GM23338 (cell line): ENCODE results near the gene TIMMDC1. TPM values are rescaled to one million over a fixed set of nuclear protein-coding genes. Genes with fewer than 3 reads are reported as not detected.

Experiments used
- ATAC-seq: fragments of 200-7000 bp; cut with Tn5 transposase; 3 replicates; pipeline ENCODE4 v1.9.1; 2020
- DNase-seq: peaks from one replicate; pipeline ENCODE4 v3.0.0-alpha.2; 2015; ENCODE audit warnings: low spot score
- H2AFZ ChIP-seq: fragments of 200-600 bp; sonication (generic); 2 replicates; pipeline ENCODE4 v1.8.0; 2016; ENCODE audit warnings: antibody characterized with exemption, mild to moderate bottlenecking, moderate library complexity
- H3F3A ChIP-seq: fragments of 200-600 bp; sonication (generic); replicated peaks from 2 replicates; pipeline ENCODE4 v1.8.0; 2017; ENCODE audit warnings: antibody characterized with exemption, mixed run types, low read depth
- H3K27ac ChIP-seq: fragments of 200-600 bp; sonication (generic); 2 replicates; pipeline ENCODE4 v1.6.1; 2016; ENCODE audit warnings: low read depth
- H3K27me3 ChIP-seq: fragments of 200-600 bp; sonication (generic); 2 replicates; pipeline ENCODE4 v1.8.0; 2016; ENCODE audit warnings: mild to moderate bottlenecking, mixed run types, moderate library complexity; ENCODE audit not compliant: insufficient read depth
- H3K36me3 ChIP-seq: fragments of 200-600 bp; sonication (generic); 2 replicates; pipeline ENCODE4 v1.8.0; 2016; ENCODE audit warnings: mild to moderate bottlenecking; ENCODE audit not compliant: insufficient read depth
- H3K4me1 ChIP-seq: fragments of 200-600 bp; sonication (generic); 2 replicates; pipeline ENCODE4 v1.8.0; 2016; ENCODE audit warnings: mild to moderate bottlenecking, moderate library complexity; ENCODE audit not compliant: insufficient read depth
- H3K4me2 ChIP-seq: fragments of 200-600 bp; sonication (generic); 2 replicates; pipeline ENCODE4 v1.7.1; 2017; ENCODE audit warnings: mixed run types
- H3K4me3 ChIP-seq: fragments of 200-600 bp; sonication (generic); 2 replicates; pipeline ENCODE4 v1.6.1; 2016; ENCODE audit warnings: mixed run types
- H3K79me2 ChIP-seq: fragments of 200-600 bp; sonication (generic); replicated peaks from 2 replicates; pipeline ENCODE4 v1.8.0; 2017; ENCODE audit warnings: mild to moderate bottlenecking; ENCODE audit not compliant: insufficient read depth
- H3K9me2 ChIP-seq: fragments of 200-600 bp; sonication (generic); 2 replicates; pipeline ENCODE4 v1.8.0; 2017; ENCODE audit not compliant: insufficient read depth
- H4K20me1 ChIP-seq: fragments of 200-600 bp; sonication (generic); replicated peaks from 2 replicates; pipeline ENCODE4 v1.8.0; 2017; ENCODE audit warnings: mild to moderate bottlenecking; ENCODE audit not compliant: insufficient read depth
- H3K27ac Mint-ChIP-seq: 2 replicates; pipeline ENCODE4 v1.8.0; 2020; ENCODE audit warnings: inconsistent platforms, mild to moderate bottlenecking, moderate library complexity, mixed read lengths
- H3K27me3 Mint-ChIP-seq: 3 replicates; pipeline ENCODE4 v1.8.0; 2022; ENCODE audit warnings: low read depth, mild to moderate bottlenecking, moderate library complexity, mixed read lengths, inconsistent platforms; ENCODE audit not compliant: insufficient read depth, poor library complexity
- H3K36me3 Mint-ChIP-seq: 3 replicates; pipeline ENCODE4 v1.8.0; 2021; ENCODE audit warnings: low read depth, mild to moderate bottlenecking, inconsistent platforms, moderate library complexity, mixed read lengths
- H3K4me1 Mint-ChIP-seq: 3 replicates; pipeline ENCODE4 v1.8.0; 2020; ENCODE audit warnings: mild to moderate bottlenecking, inconsistent platforms, mixed read lengths
- H3K4me3 Mint-ChIP-seq: 3 replicates; pipeline ENCODE4 v1.8.0; 2021; ENCODE audit warnings: moderate library complexity, mild to moderate bottlenecking, inconsistent platforms, mixed read lengths
- H3K9me3 Mint-ChIP-seq: 3 replicates; pipeline ENCODE4 v1.8.0; 2020; ENCODE audit warnings: moderate library complexity, mild to moderate bottlenecking, inconsistent platforms, mixed read lengths
- CREB1 ChIP-seq: fragments of 250-450 bp; sonication (Bioruptor Pico); IDR thresholded peaks from 2 replicates; pipeline ENCODE4 v1.5.0; 2020; ENCODE audit warnings: low read depth, mild to moderate bottlenecking, moderate library complexity
- CTCF ChIP-seq, 2 experiments: fragments of 200-600 bp in 1 of 2; sonication (generic) in 1 of 2; conservative IDR thresholded peaks; 2 replicates each; pipeline versions ENCODE4 v1.5.1 to v1.6.1; 2016 to 2017; ENCODE audit warnings: antibody characterized with exemption in 2 of 2, low read depth in 2 of 2, mild to moderate bottlenecking in 2 of 2, moderate library complexity in 1 of 2
- ETS1 ChIP-seq: IDR thresholded peaks from 2 replicates; pipeline ENCODE4 v1.6.1; 2016; ENCODE audit warnings: antibody characterized with exemption
- EZH2 ChIP-seq: fragments of 200-600 bp; sonication (generic); IDR thresholded peaks from one replicate; pipeline ENCODE4 v1.8.0; 2017; ENCODE audit warnings: antibody characterized with exemption, mild to moderate bottlenecking, low read depth; ENCODE audit not compliant: unreplicated experiment
- EZH2phosphoT487 ChIP-seq: fragments of 200-600 bp; sonication (generic); IDR thresholded peaks from one replicate; pipeline ENCODE4 v1.8.1; 2018; ENCODE audit warnings: antibody characterized with exemption; ENCODE audit not compliant: unreplicated experiment
- JUNB ChIP-seq: IDR thresholded peaks from one replicate; pipeline ENCODE4 v1.6.1; 2016; ENCODE audit warnings: antibody characterized with exemption; ENCODE audit not compliant: unreplicated experiment
- NANOG ChIP-seq: IDR thresholded peaks from 2 replicates; pipeline ENCODE4 v1.6.1; 2016; ENCODE audit warnings: antibody characterized with exemption, borderline replicate concordance
- POLR2AphosphoS5 ChIP-seq: IDR thresholded peaks from 2 replicates; pipeline ENCODE4 v1.6.1; 2016; ENCODE audit warnings: antibody characterized with exemption, low read depth
- REST ChIP-seq: IDR thresholded peaks from one replicate; pipeline ENCODE4 v1.6.1; 2018; ENCODE audit warnings: antibody characterized with exemption; ENCODE audit not compliant: unreplicated experiment
- STAT1 ChIP-seq: IDR thresholded peaks from one replicate; pipeline ENCODE4 v1.6.1; 2016; ENCODE audit warnings: antibody characterized with exemption; ENCODE audit not compliant: unreplicated experiment
- ZNF114 ChIP-seq: fragments of 250-450 bp; sonication (Bioruptor Pico); IDR thresholded peaks from 2 replicates; pipeline ENCODE4 v1.5.0; 2020; ENCODE audit warnings: mild to moderate bottlenecking, moderate library complexity
- ZNF331 ChIP-seq: fragments of 250-450 bp; sonication (Bioruptor Pico); IDR thresholded peaks from 2 replicates; pipeline ENCODE4 v1.5.0; 2020; ENCODE audit warnings: low read depth, mild to moderate bottlenecking, moderate library complexity
- ZNF462 ChIP-seq: fragments of 250-450 bp; sonication (Bioruptor Pico); IDR thresholded peaks from 2 replicates; pipeline ENCODE4 v1.5.0; 2020; ENCODE audit warnings: mild to moderate bottlenecking, moderate library complexity
- polyA plus RNA-seq: library from polyadenylated mRNA; unstranded; fragments of >200 nt; fragmentation: Nextera tagmentation; extraction: Ambion mirVana; gene quantifications from 2 replicates; pipeline ENCODE4 v1.2.1, GENCODE V29; 2016
- total RNA-seq: library from RNA; depleted of rRNA; stranded (reverse); fragments of >200 nt; shearing (Covaris generic); gene quantifications from 2 replicates; pipeline ENCODE4 v1.2.3, GENCODE V29; 2014

TIMMDC1 gene
- total and polyA plus RNA-seq, 2 experiments from 2014 or later = 62.2 to 105 TPM

GRCh38 chr3:119551598-119551997 is 53.3 kb downstream of the TIMMDC1 start:
- ATAC-seq (no peak), DNase-seq (peak; percentile 17)
- H3K4me3 Mint-ChIP-seq = no peak overlapping the region
- TF ChIP-seq ZNF331 (CRISPR knock-in tag) (no peak), NANOG (no peak), EZH2phosphoT487 (no peak), CTCF (conservative IDR thresholded peaks at IDR 0.05; ENCODE audit: low read depth in 2 of 2) (no peak), ETS1 (no peak), EZH2 (no peak), POLR2AphosphoS5 (no peak), JUNB (no peak), REST (no peak), CREB1 (CRISPR knock-in tag) (no peak), ZNF462 (no peak), STAT1 (no peak), ZNF114 (CRISPR knock-in tag) (no peak)
- Histone ChIP-seq H4K20me1 (no peaks in the 10 kb centered on the region), H3K4me2 (no peak overlapping the region), H3F3A (no peaks in the 10 kb centered on the region), H3K36me3 (no peaks in the 10 kb centered on the region), H3K27ac (no peak overlapping the region), H3K4me1 (peaks cover 2% of the 10 kb centered on the region; the same call in 1 of the 2 replicates), H3K27me3 (no peaks in the 10 kb centered on the region), H3K4me3 (no peak overlapping the region), H3K79me2 (no peaks in the 10 kb centered on the region), H3K9me2 (no peaks in the 10 kb centered on the region), H2AFZ (peak overlapping the region; percentile 81)
- peaks cover 2% of the 10 kb centered on the region; the same call in 2 of the 3 replicates for H3K4me1 Mint-ChIP-seq
- H3K27ac Mint-ChIP-seq = no peak overlapping the region
- H3K9me3 Mint-ChIP-seq = no peaks in the 10 kb centered on the region
- H3K36me3 Mint-ChIP-seq = no peaks in the 10 kb centered on the region
- peaks cover 4% of the 10 kb centered on the region for H3K27me3 Mint-ChIP-seq
